ENCODE results near the gene TXNDC16. TPM values are rescaled to one million over a fixed set of nuclear protein-coding genes. Genes with fewer than 3 reads are reported as not detected.

The TXNDC16 gene
- total and polyA plus RNA-seq, 8 donors = 6.2 to 22.0 (median 15.2) TPM

- no peak overlapping the region for H3K4me3 ChIP-seq
- no peaks in the 10 kb centered on the region for H3K36me3 ChIP-seq
- no peak for ATAC-seq
- no peaks in the 10 kb centered on the region for H3K27me3 ChIP-seq
- H3K9me3 ChIP-seq = no peaks in the 10 kb centered on the region
- no peak for DNase-seq
- no peak overlapping the region for H3K27ac ChIP-seq
- intact Hi-C loops (cut with DNase I) = no loop called here
- TF ChIP-seq CTCF (IDR thresholded peaks at IDR 0.05) = no peak
- no peaks in the 10 kb centered on the region for H3K4me1 ChIP-seq
Measured at GRCh38 chr14:52513249-52513648, 39.1 kb downstream of the TXNDC16 start.

GRCh38 chr14:52494444-52494843 lies 57.9 kb downstream of the TXNDC16 start:
- ATAC-seq (no peak), DNase-seq (no peak)
- intact Hi-C loops (cut with DNase I) = no loop called here
- no peak overlapping the region for H3K4me3 ChIP-seq
- TF ChIP-seq CTCF (IDR thresholded peaks at IDR 0.05) = no peak
- peaks cover 0 to 15% of the 10 kb centered on the region in 2 donors for H3K36me3 ChIP-seq
- no peaks in the 10 kb centered on the region for H3K4me1 ChIP-seq
- no peaks in the 10 kb centered on the region for H3K27me3 ChIP-seq
- no peak overlapping the region for H3K27ac ChIP-seq
- H3K9me3 ChIP-seq = peaks cover 0 to 23% of the 10 kb centered on the region in 2 donors

GRCh38 chr14:52485350-52485960 lies 66.8 kb downstream of the TXNDC16 start:
- no peak for ATAC-seq
- H3K27ac ChIP-seq = no peak overlapping the region
- no peak for TF ChIP-seq CTCF (IDR thresholded peaks at IDR 0.05)

GRCh38 chr14:52481864-52482263 lies 70.4 kb downstream of the TXNDC16 start:
- ATAC-seq (no peak), DNase-seq (no peak)
- Histone ChIP-seq H3K4me1 (no peaks in the 10 kb centered on the region), H3K36me3 (no peaks in the 10 kb centered on the region), H3K27me3 (no peaks in the 10 kb centered on the region), H3K27ac (no peak overlapping the region), H3K9me3 (peaks cover 0 to 2% of the 10 kb centered on the region in 2 donors), H3K4me3 (no peak overlapping the region)
- intact Hi-C loops (cut with DNase I) = no loop called here
- TF ChIP-seq CTCF (IDR thresholded peaks at IDR 0.05) = no peak

More at GRCh38 chr14:52485350-52485960, 66.8 kb downstream of the TXNDC16 start:
- intact Hi-C loops (cut with DNase I) = no loop called here
- no peak overlapping the region for H3K4me3 ChIP-seq
- no peaks in the 10 kb centered on the region for H3K27me3 ChIP-seq
- H3K9me3 ChIP-seq = no peaks in the 10 kb centered on the region
- no peak for DNase-seq
- H3K36me3 ChIP-seq = no peaks in the 10 kb centered on the region
- no peaks in the 10 kb centered on the region for H3K4me1 ChIP-seq

GRCh38 chr14:52473557-52473956 lies 78.7 kb downstream of the TXNDC16 start:
- Histone ChIP-seq H3K27me3 (no peaks in the 10 kb centered on the region), H3K4me1 (no peaks in the 10 kb centered on the region), H3K9me3 (peaks cover 0 to 9% of the 10 kb centered on the region in 2 donors), H3K36me3 (peaks cover 0 to 6% of the 10 kb centered on the region in 2 donors), H3K4me3 (no peak overlapping the region), H3K27ac (no peak overlapping the region)
- DNase-seq = peak in 1 of 4 donors; percentile 27
- intact Hi-C loops (cut with DNase I) = loop anchor here in 1 of 2 donors (10.0 kb wide), 1 partner anchor 169 kb away; no protein-coding TSS in a partner anchor
- peak; percentile 67 for ATAC-seq
- peak; percentile 19 to 31 for TF ChIP-seq CTCF (IDR thresholded peaks at IDR 0.05)

All from left lung (tissue), 10 donors.